Measurements from ENCODE around the gene ZNF264.
"Not testable (repeated sequence)": the region's sequence is repeated elsewhere in the genome, so short reads cannot be mapped to it uniquely, and the experiment has no call there.

The ZNF264 gene

DNA sequence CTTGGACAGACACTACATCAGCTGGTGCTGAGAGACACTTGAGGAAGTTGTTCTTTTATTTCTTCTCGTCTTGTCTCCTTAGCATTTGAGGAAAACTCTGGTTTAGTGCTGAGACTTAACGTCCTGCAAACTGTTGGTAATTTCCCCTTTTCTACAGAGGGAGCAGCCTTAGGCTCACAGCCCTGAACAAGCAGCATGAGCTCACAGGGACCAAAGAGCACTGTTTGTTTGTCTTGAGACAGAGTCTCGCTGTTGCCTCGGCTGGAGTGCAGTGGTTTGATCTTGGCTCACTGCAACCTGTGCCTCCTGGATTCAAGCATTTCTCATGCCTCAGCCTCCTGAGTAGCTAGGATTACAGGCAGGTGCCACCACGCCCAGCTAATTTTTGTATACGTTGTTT, 54.7 kb downstream of the ZNF264 start:
- no peak for DNase-seq

DNA sequence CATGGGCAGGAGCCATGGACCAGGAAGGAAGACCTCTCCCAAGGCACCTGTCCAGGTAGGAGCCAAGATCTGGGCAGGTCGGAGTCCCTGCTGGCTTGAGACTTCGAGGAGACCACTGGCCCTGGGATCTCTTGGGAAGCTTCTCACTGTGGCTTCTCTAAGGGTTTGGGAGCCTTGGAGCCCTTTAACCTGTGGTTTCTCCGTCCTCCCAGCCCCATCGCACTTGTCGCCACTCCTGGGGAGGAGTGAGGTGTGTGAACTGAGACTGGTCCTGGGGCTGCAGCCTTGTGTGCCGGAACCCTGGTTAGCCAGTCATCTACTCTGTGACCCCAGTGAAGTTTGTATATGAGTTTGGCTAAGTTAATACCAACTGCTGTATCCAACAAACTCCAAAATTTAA, 57.3 kb downstream of the ZNF264 start:
- DNase-seq: no peak

DNA sequence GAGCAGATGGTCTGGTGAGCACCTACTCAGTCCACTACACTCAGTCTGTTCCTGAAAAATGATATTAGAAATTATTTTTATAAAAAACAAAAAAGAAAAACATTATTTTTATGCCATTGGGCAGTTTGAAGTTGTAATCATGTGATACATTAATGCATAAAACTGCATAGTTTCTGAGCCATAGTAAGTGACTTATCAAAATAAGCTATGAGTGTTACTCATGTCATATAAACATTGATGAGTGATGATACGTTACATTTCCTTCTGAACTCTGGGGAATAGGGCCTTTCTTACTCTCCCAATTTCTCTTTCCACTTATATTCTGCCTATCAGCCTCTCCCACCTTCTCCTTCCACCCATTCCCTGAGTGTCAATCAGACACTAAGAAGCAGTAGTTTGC, 58.0 kb downstream of the ZNF264 start:
- DNase-seq: no peak

DNA sequence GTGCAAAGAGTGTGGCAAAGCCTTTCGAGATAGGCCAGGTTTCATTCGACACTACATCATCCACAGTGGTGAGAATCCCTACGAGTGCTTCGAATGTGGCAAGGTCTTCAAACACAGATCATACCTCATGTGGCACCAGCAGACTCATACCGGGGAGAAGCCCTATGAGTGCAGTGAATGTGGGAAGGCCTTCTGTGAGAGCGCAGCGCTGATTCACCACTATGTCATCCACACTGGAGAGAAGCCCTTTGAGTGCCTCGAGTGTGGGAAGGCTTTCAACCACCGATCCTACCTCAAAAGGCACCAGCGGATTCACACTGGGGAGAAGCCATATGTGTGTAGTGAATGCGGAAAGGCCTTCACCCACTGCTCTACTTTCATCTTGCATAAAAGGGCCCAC, 62.5 kb downstream of the ZNF264 start:
- not testable (repeated sequence) for DNase-seq

DNA sequence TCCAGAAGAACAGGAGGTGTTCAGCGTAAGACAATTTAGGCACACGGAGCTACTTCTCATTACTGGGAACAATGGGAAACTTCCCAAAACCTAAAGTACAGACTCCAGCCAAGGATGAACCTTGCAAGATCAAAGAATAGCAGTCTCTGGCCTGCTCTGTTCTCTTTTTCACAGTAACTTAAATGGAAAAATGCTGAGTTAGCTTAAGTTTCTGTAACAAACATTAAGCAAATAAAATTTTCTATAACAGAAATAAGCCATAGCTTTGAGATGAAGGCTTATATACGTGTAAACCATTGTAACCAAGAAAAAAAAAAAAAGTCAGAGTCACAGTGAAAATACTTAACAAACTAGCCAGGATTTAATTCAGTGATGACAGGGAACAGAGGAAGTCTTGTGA, 70.7 kb downstream of the ZNF264 start:
- no peak for DNase-seq

DNA sequence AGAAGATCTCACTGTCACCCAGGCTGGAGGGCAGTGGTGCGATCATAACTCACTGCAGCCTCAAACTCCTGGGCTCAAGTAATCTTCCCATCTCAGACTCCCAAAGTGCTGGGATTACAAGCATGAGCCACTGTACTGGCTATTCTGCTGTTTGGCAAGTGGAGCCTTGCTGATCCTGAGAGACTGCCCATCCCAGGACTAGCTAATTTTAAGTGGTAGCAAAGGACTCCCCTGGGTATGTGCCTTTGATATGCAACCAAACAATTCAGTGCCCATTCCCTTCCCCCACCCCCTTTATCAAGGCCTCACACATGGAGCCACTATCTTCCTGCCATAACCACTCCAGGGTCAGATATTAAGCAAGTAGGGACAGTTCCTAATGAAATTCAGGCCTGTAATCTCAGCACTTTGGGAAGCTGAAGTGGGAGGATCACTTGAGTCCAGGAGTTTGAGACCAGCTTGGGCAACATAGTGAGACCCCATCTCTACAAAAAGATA, 72.0 kb downstream of the ZNF264 start:
- DNase-seq: no peak

DNA sequence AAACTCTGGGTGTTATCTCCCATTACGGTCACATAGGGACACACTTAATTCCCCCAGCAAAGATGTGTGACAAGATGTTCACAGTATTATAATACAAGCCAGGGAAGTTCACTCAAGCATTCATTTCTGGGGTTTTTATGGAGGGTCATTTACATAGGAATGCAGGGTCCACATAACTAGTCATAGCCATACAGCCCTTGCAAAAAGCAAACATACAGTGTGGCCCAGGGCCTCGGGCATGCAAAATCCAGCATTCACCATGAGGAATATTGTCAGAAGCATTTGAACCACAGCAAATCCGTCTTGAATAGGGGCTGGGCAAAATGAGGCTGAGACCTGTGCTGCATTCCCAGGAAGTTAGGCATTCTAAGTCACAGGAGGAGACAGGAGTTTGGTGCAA, 76.0 kb downstream of the ZNF264 start:
- no peak for DNase-seq

DNA sequence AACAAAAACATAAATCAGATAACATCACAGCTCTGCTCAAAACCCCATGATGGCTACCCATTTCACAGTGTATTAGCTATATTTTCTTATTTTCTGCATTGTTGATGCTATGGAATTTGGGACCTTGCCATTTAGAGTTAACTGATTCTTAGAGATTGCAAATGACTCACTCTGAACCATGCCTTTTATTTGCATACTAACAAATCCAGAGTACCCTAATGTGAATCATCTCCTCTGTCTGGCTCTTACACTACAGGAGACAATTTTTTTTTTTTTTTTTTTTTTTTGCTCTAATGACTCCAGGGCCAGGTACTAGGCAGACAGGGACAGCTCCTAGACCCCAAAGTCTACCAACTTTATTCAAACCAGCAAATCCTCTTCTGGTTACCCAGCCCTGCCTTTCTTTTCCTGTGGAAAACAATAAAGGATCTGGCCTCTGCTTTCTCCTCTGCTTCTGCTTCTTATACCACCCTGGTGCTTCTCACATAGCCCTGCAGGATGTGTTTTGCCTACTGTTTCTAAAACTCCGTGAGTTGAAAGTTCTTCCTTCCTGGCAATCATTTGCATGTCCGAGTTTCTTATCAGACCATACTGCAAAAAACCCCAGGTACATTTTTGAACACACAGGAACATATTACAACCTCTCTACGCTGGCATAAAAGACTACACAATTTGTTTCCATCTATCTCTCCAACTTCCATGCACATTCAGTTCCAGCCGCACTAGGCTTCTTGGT, 78.4 kb downstream of the ZNF264 start:
- no peak for DNase-seq

DNA sequence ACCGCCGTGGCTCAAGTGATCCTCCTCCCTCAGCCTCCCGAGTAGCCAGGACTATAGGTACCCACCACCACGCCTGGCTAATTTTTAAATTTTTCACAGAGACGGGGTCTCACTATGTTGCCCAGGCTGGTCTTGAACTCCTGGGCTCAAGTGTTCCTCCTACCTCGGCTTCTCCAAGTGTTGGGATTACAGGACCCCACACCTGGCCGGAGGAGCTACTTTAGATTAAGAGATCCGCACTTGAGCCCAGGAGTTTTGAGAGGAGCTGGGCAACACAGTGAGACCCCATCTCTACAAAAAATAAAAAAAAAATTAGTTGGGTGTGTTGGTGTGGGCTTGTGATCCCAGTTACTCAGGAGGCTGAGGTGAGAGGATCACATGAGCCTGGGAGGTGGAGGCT, 80.0 kb downstream of the ZNF264 start:
- DNase-seq: no peak

All from cerebellar nuclear complex (tissue), 1 donor.